HepG2 (cell line): ENCODE data around the gene ZNF416. TPM values are rescaled to one million over a fixed set of nuclear protein-coding genes. Genes with fewer than 3 reads are reported as not detected.
A peak's percentile ranks its signal among the peaks of the same experiment; 100 is the strongest.

Experiments used
- ATAD3A ChIP-seq: sonication (generic); formaldehyde crosslinking; IDR thresholded peaks from 2 replicates; pipeline ENCODE4 v1.4.0; 2020; ENCODE audit warnings: missing genetic modification reagents
- CC2D1A ChIP-seq: sonication (generic); formaldehyde crosslinking; IDR thresholded peaks from 2 replicates; pipeline ENCODE4 v1.8.1; 2023; ENCODE audit warnings: mild to moderate bottlenecking, missing genetic modification reagents
- CREB1 ChIP-seq, 2 experiments: fragments of 450-650 bp in 1 of 2; IDR thresholded peaks; 2 replicates each; pipeline ENCODE4 v1.6.1; 2016 to 2017; ENCODE audit warnings: control low read depth in 1 of 2, mild to moderate bottlenecking in 1 of 2, missing compliant biosample characterization in 1 of 2, missing genetic modification characterization in 1 of 2
- CREM ChIP-seq, 2 experiments: sonication (generic) in 1 of 2; formaldehyde crosslinking in 1 of 2; IDR thresholded peaks; 2 replicates each; pipeline versions ENCODE4 v1.4.0 to v1.6.1; 2016 to 2020; ENCODE audit warnings: antibody characterized with exemption in 1 of 2, mild to moderate bottlenecking in 1 of 2, missing genetic modification reagents in 1 of 2
- EEA1 ChIP-seq: sonication (generic); formaldehyde crosslinking; IDR thresholded peaks from 2 replicates; pipeline ENCODE4 v1.5.1; 2020; ENCODE audit warnings: mild to moderate bottlenecking, missing genetic modification reagents, borderline replicate concordance
- ERF ChIP-seq: IDR thresholded peaks from 2 replicates; pipeline ENCODE4 v1.6.1; 2018; ENCODE audit warnings: missing biosample characterization, missing genetic modification reagents
- FOXO1 ChIP-seq: sonication (generic); formaldehyde crosslinking; IDR thresholded peaks from 2 replicates; pipeline ENCODE4 v1.4.0; 2020; ENCODE audit warnings: missing genetic modification reagents
- GTF2F1 ChIP-seq: fragments of 150-350 bp; IDR thresholded peaks from 2 replicates; pipeline ENCODE4 v1.6.1; 2014; ENCODE audit warnings: low read length
- HIVEP1 ChIP-seq: sonication (generic); formaldehyde crosslinking; IDR thresholded peaks from 2 replicates; pipeline ENCODE4 v1.4.0; 2020; ENCODE audit warnings: mild to moderate bottlenecking, missing genetic modification reagents
- HOXD1 ChIP-seq: sonication (generic); formaldehyde crosslinking; IDR thresholded peaks from 2 replicates; pipeline ENCODE4 v1.5.0; 2020; ENCODE audit warnings: missing genetic modification reagents
- IKZF4 ChIP-seq: sonication (generic); formaldehyde crosslinking; IDR thresholded peaks from 2 replicates; pipeline ENCODE4 v1.5.1; 2020; ENCODE audit warnings: borderline replicate concordance, mild to moderate bottlenecking, low read depth, missing genetic modification reagents; ENCODE audit errors: not compliant biosample characterization
- KDM2A ChIP-seq: sonication (generic); formaldehyde crosslinking; IDR thresholded peaks from 2 replicates; pipeline ENCODE4 v1.4.0; 2020; ENCODE audit warnings: low read depth, missing genetic modification reagents, borderline replicate concordance
- KLF16 ChIP-seq, 2 experiments: sonication (generic) in 1 of 2; formaldehyde crosslinking in 1 of 2; IDR thresholded peaks; 2 replicates each; pipeline versions ENCODE4 v1.6.1 to v1.8.0; 2016 to 2023; ENCODE audit warnings: missing genetic modification reagents in 2 of 2, missing compliant biosample characterization in 1 of 2
- MAF1 ChIP-seq: sonication (generic); formaldehyde crosslinking; IDR thresholded peaks from 2 replicates; pipeline ENCODE4 v1.5.0; 2020; ENCODE audit warnings: missing genetic modification reagents, borderline replicate concordance
- MBD4 ChIP-seq: IDR thresholded peaks from 2 replicates; pipeline ENCODE4 v1.6.1; 2012; ENCODE audit warnings: low read length, inconsistent platforms, borderline replicate concordance
- MIXL1 ChIP-seq: IDR thresholded peaks from 2 replicates; pipeline ENCODE4 v1.6.1; 2016
- MZF1 ChIP-seq: sonication (generic); formaldehyde crosslinking; IDR thresholded peaks from 2 replicates; pipeline ENCODE4 v1.8.1; 2023; ENCODE audit warnings: mild to moderate bottlenecking, missing genetic modification reagents, borderline replicate concordance
- PHB2 ChIP-seq: fragments of 450-650 bp; IDR thresholded peaks from 2 replicates; pipeline ENCODE4 v1.6.1; 2018; ENCODE audit not compliant: partially characterized antibody
- RFX3 ChIP-seq: IDR thresholded peaks from 2 replicates; pipeline ENCODE4 v1.6.1; 2016; ENCODE audit warnings: missing biosample characterization, missing genetic modification reagents
- RFXAP ChIP-seq: sonication (generic); formaldehyde crosslinking; IDR thresholded peaks from 2 replicates; pipeline ENCODE4 v1.4.0; 2020; ENCODE audit warnings: missing genetic modification reagents, borderline replicate concordance
- U2AF2 ChIP-seq: fragments of 200-400 bp; formaldehyde crosslinking; IDR thresholded peaks from 2 replicates; pipeline ENCODE4 v1.6.1; 2017; ENCODE audit warnings: low read depth, mild to moderate bottlenecking, low read length
- ZNF160 ChIP-seq: sonication (generic); formaldehyde crosslinking; IDR thresholded peaks from 2 replicates; pipeline ENCODE4 v1.8.0; 2022; ENCODE audit warnings: mild to moderate bottlenecking, inconsistent platforms, missing genetic modification reagents
- ZNF343 ChIP-seq: sonication (generic); formaldehyde crosslinking; IDR thresholded peaks from 2 replicates; pipeline ENCODE4 v1.4.0; 2020; ENCODE audit warnings: mild to moderate bottlenecking, missing genetic modification reagents
- ZNF383 ChIP-seq: sonication (generic); formaldehyde crosslinking; IDR thresholded peaks from 2 replicates; pipeline ENCODE4 v1.4.0; 2020; ENCODE audit warnings: missing genetic modification reagents, mild to moderate bottlenecking, borderline replicate concordance
- ZNF501 ChIP-seq: sonication (generic); formaldehyde crosslinking; IDR thresholded peaks from 2 replicates; pipeline ENCODE4 v1.5.1; 2020; ENCODE audit warnings: mild to moderate bottlenecking, moderate library complexity, missing genetic modification reagents
- ZNF605 ChIP-seq: sonication (generic); formaldehyde crosslinking; IDR thresholded peaks from 2 replicates; pipeline ENCODE4 v1.8.0; 2022; ENCODE audit warnings: mild to moderate bottlenecking, missing genetic modification reagents
- ZNF629 ChIP-seq: sonication (generic); formaldehyde crosslinking; conservative IDR thresholded peaks from 2 replicates; pipeline ENCODE4 v1.5.0; 2020; ENCODE audit warnings: missing genetic modification reagents
- ZNF737 ChIP-seq: sonication (generic); formaldehyde crosslinking; IDR thresholded peaks from 2 replicates; pipeline ENCODE4 v1.5.0; 2020; ENCODE audit warnings: missing genetic modification reagents, mild to moderate bottlenecking, borderline replicate concordance
- polyA plus RNA-seq, 8 experiments: library from polyadenylated mRNA; depleted of rRNA in 3 of 8; stranded (reverse) in 7 of 8; unstranded in 1 of 8; fragments of >200 nt; fragmentation: Illumina TruSeq in 4 of 8; extraction: Trizol in 4 of 8; gene quantifications; 2 replicates each; pipeline versions ENCODE4 v1.2.1 to v1.2.3, GENCODE V29; 2011 to 2016; ENCODE audit warnings: low read depth in 4 of 8, missing spikeins in 1 of 8, mixed read lengths in 1 of 8; ENCODE audit not compliant: insufficient read depth in 1 of 8
- total RNA-seq, 5 experiments: library from RNA; depleted of rRNA; stranded (reverse); fragments of >200 nt; fragmentation: Illumina TruSeq; extraction: Trizol; gene quantifications; 2 replicates each; pipeline ENCODE4 v1.2.3, GENCODE V29; 2016; ENCODE audit warnings: low read depth in 1 of 5
- TF ChIP-seq, protein P1 (sequence below): sonication (generic); formaldehyde crosslinking; conservative IDR thresholded peaks from 2 replicates; pipeline ENCODE4 v1.8.0; 2022; ENCODE audit warnings: mild to moderate bottlenecking, moderate library complexity, missing genetic modification reagents
- TF ChIP-seq, protein P2 (sequence below): sonication (generic); formaldehyde crosslinking; conservative IDR thresholded peaks from 2 replicates; pipeline ENCODE4 v1.4.0; 2020; ENCODE audit warnings: missing genetic modification reagents

Gene ZNF416
- total and polyA plus RNA-seq, 2 of the 13 experiments (the other 11 are each of a cell fraction or from before 2014, with no cell fraction given): 1.5 to 5.3 TPM

DNA sequence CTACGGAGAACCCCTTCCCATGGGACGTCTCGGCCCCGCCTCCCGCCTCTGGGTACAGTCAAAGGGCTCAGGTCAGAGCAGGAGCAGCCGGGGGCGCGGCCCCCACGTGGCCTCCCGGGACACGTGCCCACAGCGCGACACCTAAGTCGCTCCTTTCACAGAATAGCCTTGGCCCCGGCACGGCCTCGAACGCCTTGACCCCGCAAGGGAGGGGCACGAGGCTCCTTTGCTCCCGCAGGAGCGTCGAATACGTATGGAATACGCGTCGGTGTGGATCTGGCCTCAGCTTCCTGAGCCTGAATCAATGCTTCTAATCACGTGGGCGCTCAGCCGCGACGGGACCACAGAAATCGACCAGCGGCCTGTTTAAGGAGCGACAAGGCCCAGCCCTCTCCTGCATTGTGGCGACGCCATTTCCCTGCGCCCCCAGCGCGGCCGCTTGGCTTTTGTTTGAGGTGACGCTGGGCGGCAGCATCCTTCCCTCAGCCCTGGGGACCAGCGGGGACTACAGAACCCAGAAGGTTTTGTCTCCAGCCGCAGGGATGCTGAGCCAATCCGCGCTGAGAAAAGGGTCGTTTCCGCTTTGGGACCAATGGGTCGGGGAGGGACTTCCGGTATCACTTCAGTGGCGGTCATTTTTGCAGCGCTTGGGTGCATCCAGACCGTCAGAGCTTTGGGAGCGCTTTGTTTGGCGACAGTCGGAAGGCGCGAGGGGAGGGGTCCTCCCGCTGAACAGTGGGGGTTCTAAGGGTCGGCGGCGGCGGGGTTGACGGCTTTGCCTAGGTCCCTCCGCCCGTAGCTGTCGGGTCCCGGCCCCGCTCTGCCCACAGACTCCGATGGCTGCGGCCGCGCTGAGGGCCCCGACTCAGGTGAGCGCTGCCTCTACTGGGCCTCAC lies 5.1 kb upstream of the ZNF416 start, which contains the start of gene ZIK1 (continued):
- no peak for TF ChIP-seq EEA1 (CRISPR knock-in tag)
- no peak for TF ChIP-seq MIXL1 (CRISPR knock-in tag)
- no peak for TF ChIP-seq MBD4
- no peak for TF ChIP-seq ZNF160 (CRISPR knock-in tag)
- no peak for TF ChIP-seq RFX3
- peak; percentile 32; the same call in 1 of the 2 replicates for TF ChIP-seq ZNF501
- no peak for TF ChIP-seq ZNF383 (CRISPR knock-in tag)
- no peak for TF ChIP-seq KDM2A (CRISPR knock-in tag)
- TF ChIP-seq ZNF605 (CRISPR knock-in tag): no peak; the same call in 1 of the 2 replicates
- no peak for TF ChIP-seq ZNF343 (CRISPR knock-in tag)
- TF ChIP-seq ATAD3A (CRISPR knock-in tag): no peak
- TF ChIP-seq, protein P1, sequence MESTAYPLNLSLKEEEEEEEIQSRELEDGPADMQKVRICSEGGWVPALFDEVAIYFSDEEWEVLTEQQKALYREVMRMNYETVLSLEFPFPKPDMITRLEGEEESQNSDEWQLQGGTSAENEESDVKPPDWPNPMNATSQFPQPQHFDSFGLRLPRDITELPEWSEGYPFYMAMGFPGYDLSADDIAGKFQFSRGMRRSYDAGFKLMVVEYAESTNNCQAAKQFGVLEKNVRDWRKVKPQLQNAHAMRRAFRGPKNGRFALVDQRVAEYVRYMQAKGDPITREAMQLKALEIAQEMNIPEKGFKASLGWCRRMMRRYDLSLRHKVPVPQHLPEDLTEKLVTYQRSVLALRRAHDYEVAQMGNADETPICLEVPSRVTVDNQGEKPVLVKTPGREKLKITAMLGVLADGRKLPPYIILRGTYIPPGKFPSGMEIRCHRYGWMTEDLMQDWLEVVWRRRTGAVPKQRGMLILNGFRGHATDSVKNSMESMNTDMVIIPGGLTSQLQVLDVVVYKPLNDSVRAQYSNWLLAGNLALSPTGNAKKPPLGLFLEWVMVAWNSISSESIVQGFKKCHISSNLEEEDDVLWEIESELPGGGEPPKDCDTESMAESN (CRISPR knock-in tag): 0 out of 2 replicates have a peak, but pooled peaks have one; percentile 37
- no peak for TF ChIP-seq GTF2F1
- TF ChIP-seq CC2D1A (CRISPR knock-in tag): no peak
- TF ChIP-seq, protein P2, sequence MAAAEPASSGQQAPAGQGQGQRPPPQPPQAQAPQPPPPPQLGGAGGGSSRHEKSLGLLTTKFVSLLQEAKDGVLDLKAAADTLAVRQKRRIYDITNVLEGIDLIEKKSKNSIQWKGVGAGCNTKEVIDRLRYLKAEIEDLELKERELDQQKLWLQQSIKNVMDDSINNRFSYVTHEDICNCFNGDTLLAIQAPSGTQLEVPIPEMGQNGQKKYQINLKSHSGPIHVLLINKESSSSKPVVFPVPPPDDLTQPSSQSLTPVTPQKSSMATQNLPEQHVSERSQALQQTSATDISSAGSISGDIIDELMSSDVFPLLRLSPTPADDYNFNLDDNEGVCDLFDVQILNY: no peak
- TF ChIP-seq FOXO1: no peak
- no peak for TF ChIP-seq RFXAP
- TF ChIP-seq U2AF2: no peak
- no peak for TF ChIP-seq ZNF737
- TF ChIP-seq MAF1 (CRISPR knock-in tag): no peak
- no peak for TF ChIP-seq ERF
- no peak for TF ChIP-seq PHB2
- TF ChIP-seq CREB1 (IDR thresholded peaks at IDR 0.05): no peak
- TF ChIP-seq CREB1 (CRISPR knock-in tag; IDR thresholded peaks at IDR 0.05): peak; percentile 67; the same call in 1 of the 2 replicates
- TF ChIP-seq HIVEP1 (CRISPR knock-in tag): no peak
- no peak for TF ChIP-seq ZNF629 (CRISPR knock-in tag)
- TF ChIP-seq IKZF4 (CRISPR knock-in tag): no peak
- TF ChIP-seq CREM (IDR thresholded peaks at IDR 0.05): peak; percentile 68
- no peak for TF ChIP-seq CREM (CRISPR knock-in tag; IDR thresholded peaks at IDR 0.05)
- TF ChIP-seq KLF16 (CRISPR knock-in tag; IDR thresholded peaks at IDR 0.05): 0 out of 4 replicates have a peak, but pooled peaks of 1 of the 2 experiments have one; percentile 19
- no peak for TF ChIP-seq HOXD1 (CRISPR knock-in tag)
- no peak for TF ChIP-seq MZF1
